Measurements from ENCODE around the gene DFFA.
A peak's percentile ranks its signal among the peaks of the same experiment; 100 is the strongest.
"Not testable (repeated sequence)": the region's sequence is repeated elsewhere in the genome, so short reads cannot be mapped to it uniquely, and the experiment has no call there.

The DFFA gene

GRCh38 chr1:10506046-10506676, 33.8 kb upstream of the DFFA start:
- not testable (repeated sequence) for DNase-seq (ENCODE audit: low read depth, low spot score)

- DNase-seq (ENCODE audit: low read depth, low spot score), result no peak
These were observed 31.9 kb upstream of the DFFA start for GRCh38 chr1:10504249-10504648.

GRCh38 chr1:10502206-10502605, 29.9 kb upstream of the DFFA start:
- DNase-seq (ENCODE audit: low read depth, low spot score), result no peak

GRCh38 chr1:10498231-10498630, 25.9 kb upstream of the DFFA start:
- DNase-seq (ENCODE audit: low read depth, low spot score), result no peak

- DNase-seq (ENCODE audit: low read depth, low spot score), result no peak
These were observed 24.8 kb upstream of the DFFA start for GRCh38 chr1:10497109-10497508.

- no peak for DNase-seq (ENCODE audit: low read depth, low spot score)
These were observed 23.6 kb upstream of the DFFA start for GRCh38 chr1:10495952-10496351.

GRCh38 chr1:10495475-10495817, 23.1 kb upstream of the DFFA start:
- no peak for DNase-seq (ENCODE audit: low read depth, low spot score)

- peak; percentile 61 for DNase-seq (ENCODE audit: low read depth, low spot score)
These were observed 22.6 kb upstream of the DFFA start for GRCh38 chr1:10494754-10495474.

GRCh38 chr1:10494418-10494753, 22.1 kb upstream of the DFFA start:
- DNase-seq (ENCODE audit: low read depth, low spot score), result no peak

- DNase-seq (ENCODE audit: low read depth, low spot score), result no peak
These were observed 18.1 kb upstream of the DFFA start for GRCh38 chr1:10490286-10490970.

- no peak for DNase-seq (ENCODE audit: low read depth, low spot score)
These were observed 17.1 kb upstream of the DFFA start for GRCh38 chr1:10489291-10490055.

- no peak for DNase-seq (ENCODE audit: low read depth, low spot score)
These were observed 12.2 kb upstream of the DFFA start for GRCh38 chr1:10484521-10484920.

GRCh38 chr1:10480614-10481013, 8.3 kb upstream of the DFFA start:
- DNase-seq (ENCODE audit: low read depth, low spot score), result no peak

GRCh38 chr1:10479296-10479695, 7.0 kb upstream of the DFFA start:
- no peak for DNase-seq (ENCODE audit: low read depth, low spot score)

- DNase-seq (ENCODE audit: low read depth, low spot score), result no peak
These were observed 3.2 kb upstream of the DFFA start for GRCh38 chr1:10475510-10475909.

- peak; percentile 74 for DNase-seq (ENCODE audit: low read depth, low spot score)
These were observed 2.5 kb upstream of the DFFA start, which contains the start of gene PEX14 for GRCh38 chr1:10474613-10475507. Gene PEX14, plus strand, starts transcription at chr1:10474950. Its CDS starts 17 bp downstream, at chr1:10474967.

- DNase-seq (ENCODE audit: low read depth, low spot score), result not testable (repeated sequence)
These were observed 1.9 kb upstream of the DFFA start for GRCh38 chr1:10474309-10474612.

- no peak for DNase-seq (ENCODE audit: low read depth, low spot score)
These were observed 926 bp upstream of the DFFA start for GRCh38 chr1:10473145-10473765.

- no peak for DNase-seq (ENCODE audit: low read depth, low spot score)
These were observed 714 bp downstream of the DFFA start for GRCh38 chr1:10471411-10472219.

GRCh38 chr1:10470043-10470442, 2.3 kb downstream of the DFFA start:
- DNase-seq (ENCODE audit: low read depth, low spot score), result no peak
